GM23248 (cell line): ENCODE results near the gene NEU2. TPM values are rescaled to one million over a fixed set of nuclear protein-coding genes. Genes with fewer than 3 reads are reported as not detected.
A peak's percentile ranks its signal among the peaks of the same experiment; 100 is the strongest.

Source experiments
- DNase-seq: peaks from one replicate; pipeline ENCODE4 v3.0.0-alpha.2; 2015
- H2AFZ ChIP-seq: fragments of 200-600 bp; sonication (generic); 2 replicates; pipeline ENCODE4 v1.6.1; 2016; ENCODE audit warnings: antibody characterized with exemption
- H3F3A ChIP-seq: fragments of 200-600 bp; sonication (generic); 2 replicates; pipeline ENCODE4 v1.6.1; 2016; ENCODE audit warnings: mild to moderate bottlenecking, antibody characterized with exemption, mixed run types; ENCODE audit not compliant: insufficient read depth
- H3K27ac ChIP-seq: fragments of 200-600 bp; sonication (generic); 2 replicates; pipeline ENCODE4 v1.5.1; 2016; ENCODE audit warnings: mild to moderate bottlenecking
- H3K27me3 ChIP-seq: fragments of 200-600 bp; sonication (generic); replicated peaks from 2 replicates; pipeline ENCODE4 v1.6.1; 2016; ENCODE audit warnings: mild to moderate bottlenecking; ENCODE audit not compliant: insufficient read depth
- H3K36me3 ChIP-seq: fragments of 200-600 bp; sonication (generic); 2 replicates; pipeline ENCODE4 v1.6.1; 2016; ENCODE audit warnings: low read depth, mild to moderate bottlenecking
- H3K4me1 ChIP-seq: fragments of 200-600 bp; sonication (generic); 2 replicates; pipeline ENCODE4 v1.6.1; 2016; ENCODE audit warnings: mild to moderate bottlenecking; ENCODE audit not compliant: insufficient read depth
- H3K4me2 ChIP-seq: fragments of 200-600 bp; sonication (generic); one replicate; pipeline ENCODE4 v1.6.1; 2016; ENCODE audit warnings: mild to moderate bottlenecking; ENCODE audit not compliant: unreplicated experiment
- H3K4me3 ChIP-seq: fragments of 200-600 bp; sonication (generic); 2 replicates; pipeline ENCODE4 v1.5.1; 2016; ENCODE audit warnings: mild to moderate bottlenecking
- H3K79me2 ChIP-seq: fragments of 200-600 bp; sonication (generic); 2 replicates; pipeline ENCODE4 v1.6.1; 2016; ENCODE audit warnings: mild to moderate bottlenecking; ENCODE audit not compliant: insufficient read depth
- H3K9ac ChIP-seq: fragments of 200-600 bp; sonication (generic); 2 replicates; pipeline ENCODE4 v1.6.1; 2016; ENCODE audit warnings: mild to moderate bottlenecking
- H3K9me2 ChIP-seq: fragments of 200-600 bp; sonication (generic); 2 replicates; pipeline ENCODE4 v1.6.1; 2016; ENCODE audit warnings: mixed run types, mild to moderate bottlenecking, moderate library complexity; ENCODE audit not compliant: insufficient read depth
- H3K9me3 ChIP-seq: fragments of 200-600 bp; sonication (generic); one replicate; pipeline ENCODE4 v1.6.1; 2017; ENCODE audit warnings: low read depth
- H4K20me1 ChIP-seq: fragments of 200-600 bp; sonication (generic); 2 replicates; pipeline ENCODE4 v1.6.0; 2016; ENCODE audit not compliant: insufficient read depth
- EZH2 ChIP-seq: fragments of 200-600 bp; sonication (generic); IDR thresholded peaks from 2 replicates; pipeline ENCODE4 v1.6.1; 2018; ENCODE audit warnings: antibody characterized with exemption, mild to moderate bottlenecking; ENCODE audit not compliant: insufficient read depth, poor library complexity, severe bottlenecking
- EZH2phosphoT487 ChIP-seq: fragments of 200-600 bp; sonication (generic); IDR thresholded peaks from 2 replicates; pipeline ENCODE4 v1.6.1; 2018; ENCODE audit warnings: antibody characterized with exemption, moderate library complexity, mild to moderate bottlenecking, low read depth; ENCODE audit not compliant: insufficient read depth
- WGBS, 2 experiments: methylation state at CpG; one replicate each; pipeline ENCODE4 v1.1.6; 2015 to 2017; ENCODE audit warnings: low lambda C conversion rate in 2 of 2, low coverage in 1 of 2; ENCODE audit errors: missing lambda C conversion rate in 2 of 2; 5-methylcytosine and 5-hydroxymethylcytosine counted together
- in situ Hi-C: fragments of 300-500 bp; cut with MboI; formaldehyde crosslinking; loops from 2 replicates; pipeline ENCODE4 v1.15.0; 2020
- polyA plus RNA-seq: library from polyadenylated mRNA; unstranded; fragments of >200 nt; fragmentation: Nextera tagmentation; extraction: Ambion mirVana; gene quantifications from 2 replicates; pipeline ENCODE4 v1.2.1, GENCODE V29; 2016
- total RNA-seq: library from RNA; depleted of rRNA; stranded (reverse); fragments of >200 nt; shearing (Covaris generic); gene quantifications from 2 replicates; pipeline ENCODE4 v1.2.3, GENCODE V29; 2014

Gene NEU2
- total and polyA plus RNA-seq, 2 experiments from 2014 or later: not detected

DNA sequence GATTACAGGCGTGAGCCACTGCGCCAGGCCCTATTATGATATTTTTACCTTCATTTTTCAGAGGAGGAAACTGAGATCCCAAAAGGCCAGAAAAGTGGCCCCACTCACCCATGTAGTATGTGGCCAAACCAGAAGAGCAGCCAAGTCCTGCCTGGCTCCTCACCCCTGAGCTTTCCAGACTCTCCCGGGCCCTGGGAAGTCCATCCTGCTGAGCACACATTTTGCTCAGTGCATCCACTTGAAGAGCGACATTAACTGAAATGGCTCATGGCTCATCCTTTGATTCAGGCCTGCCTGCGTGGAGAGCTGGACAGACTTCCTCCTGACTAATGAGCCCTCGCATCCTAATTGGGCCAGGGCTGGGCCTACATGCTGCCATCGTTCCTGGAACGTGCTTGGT lies 9.9 kb upstream of the NEU2 start:
- no peak overlapping the region for H2AFZ ChIP-seq
- TF ChIP-seq EZH2 (no peak), EZH2phosphoT487 (no peak)
- H3K9ac ChIP-seq: no peak overlapping the region
- H3K9me2 ChIP-seq: no peaks in the 10 kb centered on the region
- H3K27me3 ChIP-seq: no peaks in the 10 kb centered on the region
- in situ Hi-C loops: no loop called here
- peaks cover 15% of the 10 kb centered on the region for H3F3A ChIP-seq
- H4K20me1 ChIP-seq: no peaks in the 10 kb centered on the region
- H3K36me3 ChIP-seq: no peaks in the 10 kb centered on the region
- no peak for DNase-seq
- H3K27ac ChIP-seq: no peak overlapping the region
- no peak overlapping the region for H3K4me3 ChIP-seq
- H3K4me1 ChIP-seq: peaks cover 17% of the 10 kb centered on the region
- H3K79me2 ChIP-seq: no peaks in the 10 kb centered on the region
- WGBS, 2 experiments: 84 to 85% methylated on average over 8 of the region's 8 CpGs
- H3K4me2 ChIP-seq: no peak overlapping the region
- no peaks in the 10 kb centered on the region for H3K9me3 ChIP-seq

GRCh38 chr2:233023007-233023760 lies 9.3 kb upstream of the NEU2 start:
- H3K9ac ChIP-seq: no peak overlapping the region
- peaks cover 17% of the 10 kb centered on the region for H3K4me1 ChIP-seq
- H3K36me3 ChIP-seq: no peaks in the 10 kb centered on the region
- 85 to 86% methylated on average over 18 of the region's 18 CpGs for WGBS, 2 experiments
- H4K20me1 ChIP-seq: no peaks in the 10 kb centered on the region
- no peak overlapping the region for H3K4me3 ChIP-seq
- in situ Hi-C loops: no loop called here
- H3K27ac ChIP-seq: no peak overlapping the region
- peaks cover 15% of the 10 kb centered on the region for H3F3A ChIP-seq
- no peaks in the 10 kb centered on the region for H3K9me3 ChIP-seq
- H3K79me2 ChIP-seq: no peaks in the 10 kb centered on the region
- no peaks in the 10 kb centered on the region for H3K27me3 ChIP-seq
- H3K4me2 ChIP-seq: no peak overlapping the region
- DNase-seq: no peak
- TF ChIP-seq EZH2phosphoT487 (no peak), EZH2 (no peak)
- no peak overlapping the region for H2AFZ ChIP-seq
- no peaks in the 10 kb centered on the region for H3K9me2 ChIP-seq

- TF ChIP-seq EZH2phosphoT487: no peak
- no peak for TF ChIP-seq EZH2
- DNase-seq: no peak
- in situ Hi-C loops: no loop called here
- Histone ChIP-seq H3K4me1 (peaks cover 17% of the 10 kb centered on the region), H3K27ac (no peak overlapping the region), H3K9me2 (no peaks in the 10 kb centered on the region), H3K9me3 (no peaks in the 10 kb centered on the region), H4K20me1 (no peaks in the 10 kb centered on the region), H3K27me3 (no peaks in the 10 kb centered on the region), H3K36me3 (no peaks in the 10 kb centered on the region), H2AFZ (no peak overlapping the region), H3F3A (peaks cover 15% of the 10 kb centered on the region), H3K4me3 (no peak overlapping the region), H3K9ac (no peak overlapping the region), H3K4me2 (no peak overlapping the region), H3K79me2 (no peaks in the 10 kb centered on the region)
- 86 to 89% methylated on average over 14 of the region's 14 CpGs for WGBS, 2 experiments
Measured at GRCh38 chr2:233023761-233024410, 8.6 kb upstream of the NEU2 start.

DNA sequence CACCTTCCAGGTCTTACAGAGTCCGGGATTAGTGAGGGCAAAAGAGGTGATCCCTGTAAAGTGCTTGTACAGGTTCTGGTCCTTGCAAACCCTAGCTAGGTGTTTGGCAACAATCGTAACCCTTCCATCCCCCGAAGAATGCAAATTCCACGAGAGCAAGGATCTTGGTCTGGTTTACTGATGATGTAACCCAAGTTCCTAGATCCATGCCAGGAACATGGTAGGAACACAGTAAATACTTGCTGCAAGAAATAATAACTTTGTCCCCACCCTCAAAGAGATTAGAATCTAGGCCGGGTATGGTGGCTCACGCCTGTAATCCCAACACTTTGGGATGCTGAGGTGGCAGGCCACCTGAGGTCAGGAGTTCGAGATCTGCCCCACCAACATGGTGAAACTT lies 6.8 kb upstream of the NEU2 start:
- DNase-seq: peak; percentile 35
- no peak for TF ChIP-seq EZH2
- no peak for TF ChIP-seq EZH2phosphoT487
- Histone ChIP-seq H3K27me3 (no peaks in the 10 kb centered on the region), H3F3A (peaks cover 15% of the 10 kb centered on the region), H3K4me3 (no peak overlapping the region), H3K36me3 (no peaks in the 10 kb centered on the region), H3K9me3 (no peaks in the 10 kb centered on the region), H3K9ac (no peak overlapping the region), H3K4me2 (peak overlapping the region; percentile 38), H2AFZ (no peak overlapping the region), H4K20me1 (no peaks in the 10 kb centered on the region), H3K4me1 (peaks cover 17% of the 10 kb centered on the region), H3K79me2 (no peaks in the 10 kb centered on the region), H3K27ac (no peak overlapping the region), H3K9me2 (no peaks in the 10 kb centered on the region)
- WGBS, 2 experiments: 74 to 77% methylated on average over 7 of the region's 7 CpGs
- in situ Hi-C loops: no loop called here
